ENCODE results near the gene CELF2.

- TF ChIP-seq CTCF (IDR thresholded peaks at IDR 0.05) (no peak), EZH2 (IDR thresholded peaks at IDR 0.05) (no peak)
These were observed 164.3 kb downstream of the CELF2 start for GRCh38 chr10:11181978-11182377.
